Left kidney (tissue), 8 donors: ENCODE data around the gene PIAS3. TPM values are rescaled to one million over a fixed set of nuclear protein-coding genes. Genes with fewer than 3 reads are reported as not detected.

ENCODE experiments used
- DNase-seq: peaks from one replicate; pipeline ENCODE4 v3.0.0-alpha.2; 2013
- long read RNA-seq, 8 donors: transcript quantifications; one replicate each; lab custom pipeline, GENCODE V29; 2026
- polyA plus RNA-seq: library from polyadenylated mRNA; unstranded; fragments of 120-200 nt; gene quantifications from one replicate; pipeline ENCODE4 v1.2.1, GENCODE V29; 2013; ENCODE audit not compliant: insufficient read length

Gene PIAS3
- polyA plus RNA-seq: 58.4 TPM
- long read RNA-seq, donor 1, partial matches to known transcripts: 23 of 25 reads
- long read RNA-seq, donor 1, other reads (novel, unspliced or antisense): 0 of 25 reads
- long read RNA-seq, donor 2, partial matches to known transcripts: 23 of 33 reads
- long read RNA-seq, donor 2, other reads (novel, unspliced or antisense): 6 of 33 reads
- long read RNA-seq, donor 3, partial matches to known transcripts: 9 of 13 reads
- long read RNA-seq, donor 3, other reads (novel, unspliced or antisense): 0 of 13 reads
- long read RNA-seq, donor 4: 0 reads
- long read RNA-seq, donor 5, partial matches to known transcripts: 5 of 13 reads
- long read RNA-seq, donor 5, other reads (novel, unspliced or antisense): 6 of 13 reads
- long read RNA-seq, donor 6, partial matches to known transcripts: 9 of 15 reads
- long read RNA-seq, donor 6, other reads (novel, unspliced or antisense): 0 of 15 reads
- long read RNA-seq, donor 7, partial matches to known transcripts: 19 of 24 reads
- long read RNA-seq, donor 7, other reads (novel, unspliced or antisense): 0 of 24 reads
- long read RNA-seq, donor 8: 0 reads

DNA sequence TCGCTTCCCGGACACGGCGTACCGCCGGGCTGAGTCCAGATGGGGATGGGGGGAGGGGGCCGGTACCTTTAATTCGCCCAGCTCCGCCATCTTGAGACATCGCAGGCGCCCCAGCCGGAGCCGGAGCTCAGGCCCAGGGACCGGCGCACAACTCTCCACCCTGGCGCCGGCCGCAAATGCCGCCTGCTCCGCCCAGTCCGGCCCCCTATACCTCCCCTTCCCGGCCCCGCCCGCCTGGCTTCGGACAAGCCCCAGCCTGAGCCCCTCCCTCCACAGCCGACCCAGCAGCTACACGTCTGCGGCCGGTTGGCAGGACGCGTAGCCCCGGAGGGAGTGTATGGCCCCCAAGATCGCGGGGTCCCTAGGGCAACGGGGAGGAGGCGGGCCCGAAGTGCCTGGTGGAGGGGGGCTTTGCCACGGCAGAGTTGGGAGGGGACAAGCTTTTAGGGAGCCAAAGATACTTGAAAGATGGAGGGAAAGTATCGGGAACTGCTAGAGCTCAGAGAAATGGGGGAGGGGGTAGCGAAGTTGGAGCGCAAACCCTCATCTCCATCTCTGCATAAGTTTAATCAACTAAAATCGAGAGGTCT lies at the start of gene PIAS3:
PIAS3 (minus strand) TSS at position 181 of the 590 bp plus-strand sequence; CDS start at position 90, 91 bp downstream.
- DNase-seq: peak; percentile 94

DNA sequence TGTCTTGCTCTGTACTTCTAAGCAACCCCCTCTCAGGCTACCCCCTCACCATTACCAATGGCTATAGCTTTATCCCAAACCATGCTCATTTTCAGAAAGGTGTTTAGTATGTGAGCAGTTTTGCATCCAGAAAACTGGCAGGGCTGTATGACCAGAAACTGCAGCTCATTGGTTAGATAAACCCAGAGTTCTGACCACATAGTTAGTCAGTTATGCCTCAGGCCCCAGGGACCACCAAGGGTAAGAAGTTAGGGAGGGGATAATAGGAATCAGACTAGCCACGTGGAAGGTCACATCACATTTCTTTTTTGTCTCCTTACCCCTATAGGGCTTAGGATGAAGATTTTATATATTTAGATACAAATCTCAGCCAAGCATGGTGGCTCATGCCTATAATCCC lies 49.8 kb upstream of the PIAS3 start:
- no peak for DNase-seq

DNA sequence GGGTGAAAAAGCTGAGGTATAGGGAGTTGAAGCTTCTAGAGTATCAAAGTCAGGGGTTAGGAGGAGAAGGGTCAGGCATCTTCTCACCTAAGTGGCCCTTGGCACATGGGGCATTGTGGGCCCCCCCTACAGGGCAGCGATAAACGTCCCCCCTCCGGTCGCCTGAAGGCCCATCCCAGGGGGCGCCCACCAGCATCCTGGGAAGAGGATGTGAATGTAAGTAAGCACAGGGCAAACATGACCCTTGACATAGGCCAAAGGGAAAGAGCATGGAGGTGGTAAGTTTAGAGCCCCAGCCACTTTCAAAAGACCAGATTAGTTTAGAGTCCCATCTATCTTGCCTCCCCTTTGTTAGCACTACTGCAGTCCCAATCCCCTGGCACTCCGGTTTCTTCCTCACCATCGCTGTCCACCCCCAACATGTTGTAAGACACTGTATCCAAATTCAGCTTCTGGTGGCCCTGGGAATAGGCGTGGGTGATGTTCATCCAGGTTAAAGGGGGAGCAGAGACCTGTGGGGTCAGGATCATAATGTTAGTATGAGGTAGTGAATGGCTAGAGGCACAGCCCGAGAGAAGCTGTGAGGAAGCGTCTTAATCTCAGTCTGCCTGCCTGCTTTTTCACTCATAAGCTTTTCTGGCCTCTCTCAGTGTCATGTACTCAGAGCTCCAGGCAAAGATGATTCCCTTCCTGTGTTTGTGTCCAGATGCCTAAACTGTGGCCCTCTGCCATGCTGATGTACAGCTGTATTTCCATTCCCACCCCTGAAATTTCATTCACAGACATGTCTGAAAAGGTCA lies 48.3 kb upstream of the PIAS3 start:
- no peak for DNase-seq

DNA sequence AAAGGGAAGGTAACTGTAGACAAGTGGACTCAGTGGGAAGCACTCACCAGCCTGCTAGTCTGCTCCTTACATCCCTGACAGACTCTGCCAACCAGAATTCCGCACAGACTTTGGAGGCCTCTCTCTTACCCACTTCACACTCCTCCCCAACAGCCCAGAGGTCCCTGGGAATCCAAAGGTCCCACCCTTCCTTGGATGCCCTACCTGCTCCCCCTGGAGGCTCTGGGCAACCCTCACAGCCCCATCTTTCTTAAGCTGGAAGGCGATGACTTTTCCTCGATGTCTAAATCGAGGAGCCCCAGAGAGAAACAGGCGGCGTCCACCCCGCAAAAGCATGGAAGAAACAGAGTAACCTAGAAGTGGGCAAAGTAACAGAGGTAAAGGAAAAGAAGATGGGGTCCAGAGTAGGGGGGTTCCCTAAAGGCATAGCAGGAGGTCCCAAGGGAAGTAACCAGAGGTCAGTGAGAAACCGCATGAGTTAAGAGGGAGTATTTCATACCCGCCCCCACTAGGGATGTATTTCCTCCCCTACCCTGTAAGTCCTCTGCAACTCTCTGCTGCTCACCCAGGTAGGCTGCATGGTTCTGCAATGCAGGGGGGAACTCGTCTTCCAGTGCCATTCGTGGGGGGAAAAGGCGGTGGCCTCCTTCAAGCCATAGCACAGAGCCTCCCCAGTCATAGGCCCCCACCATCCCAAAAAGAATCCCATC lies 42.6 kb upstream of the PIAS3 start:
- no peak for DNase-seq

DNA sequence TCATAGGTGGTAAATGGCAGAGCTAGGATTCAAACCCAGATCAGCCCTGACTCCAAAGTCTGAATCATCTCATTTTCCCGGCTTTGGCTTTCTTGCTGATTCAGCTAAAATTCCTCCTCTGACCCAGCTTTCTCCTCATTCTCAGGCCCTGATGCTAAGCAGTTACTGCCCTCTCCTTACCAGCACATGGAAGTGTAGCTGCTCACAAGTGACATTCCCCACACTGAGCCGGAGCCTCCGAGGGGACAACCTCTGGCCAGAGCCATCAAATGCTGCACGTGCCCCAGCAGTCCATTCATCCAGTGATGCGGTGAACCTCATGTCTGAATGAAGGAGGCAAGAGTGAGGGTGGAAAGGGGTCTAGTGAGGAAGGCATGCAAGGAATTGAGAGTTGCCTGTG lies 39.9 kb upstream of the PIAS3 start:
- no peak for DNase-seq

DNA sequence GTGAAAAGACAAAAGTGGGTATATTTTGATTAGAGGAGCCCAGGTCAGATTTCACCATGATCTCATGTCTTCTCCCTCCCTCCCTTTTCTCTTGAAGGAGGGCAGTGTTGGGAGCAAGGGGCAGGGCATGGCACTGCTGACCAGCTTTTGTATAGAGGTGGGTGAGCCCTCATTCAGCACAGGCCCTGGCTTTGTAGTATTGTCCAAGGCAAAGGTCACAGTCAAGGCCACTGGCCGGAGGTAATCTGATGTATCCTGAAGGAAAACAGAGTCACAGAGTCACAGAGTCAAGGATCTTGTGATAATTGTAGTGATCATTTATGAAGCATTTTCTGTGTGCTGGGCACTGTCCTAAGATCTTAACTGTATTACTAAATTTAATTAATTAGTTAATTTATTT lies 39.1 kb upstream of the PIAS3 start:
- no peak for DNase-seq

DNA sequence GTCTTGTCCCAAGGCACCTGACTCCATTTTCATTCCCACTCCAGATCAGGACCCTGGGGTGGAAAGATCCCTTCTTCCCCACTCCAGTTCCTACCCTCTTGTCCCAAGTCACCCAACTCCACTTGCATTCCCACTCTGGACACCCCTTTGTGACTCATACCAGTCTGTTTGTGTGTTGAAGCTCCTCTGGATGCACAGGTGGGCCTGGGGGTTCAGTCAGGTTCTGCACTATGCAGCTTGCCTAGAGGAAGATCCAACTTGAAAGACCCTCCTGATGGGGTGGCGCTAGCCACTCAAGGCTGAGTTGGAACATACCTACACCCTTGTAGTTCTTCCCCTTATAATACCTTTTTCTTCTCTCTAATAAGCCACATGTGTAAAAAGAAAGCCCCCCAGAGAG lies 36.6 kb upstream of the PIAS3 start:
- DNase-seq: no peak

DNA sequence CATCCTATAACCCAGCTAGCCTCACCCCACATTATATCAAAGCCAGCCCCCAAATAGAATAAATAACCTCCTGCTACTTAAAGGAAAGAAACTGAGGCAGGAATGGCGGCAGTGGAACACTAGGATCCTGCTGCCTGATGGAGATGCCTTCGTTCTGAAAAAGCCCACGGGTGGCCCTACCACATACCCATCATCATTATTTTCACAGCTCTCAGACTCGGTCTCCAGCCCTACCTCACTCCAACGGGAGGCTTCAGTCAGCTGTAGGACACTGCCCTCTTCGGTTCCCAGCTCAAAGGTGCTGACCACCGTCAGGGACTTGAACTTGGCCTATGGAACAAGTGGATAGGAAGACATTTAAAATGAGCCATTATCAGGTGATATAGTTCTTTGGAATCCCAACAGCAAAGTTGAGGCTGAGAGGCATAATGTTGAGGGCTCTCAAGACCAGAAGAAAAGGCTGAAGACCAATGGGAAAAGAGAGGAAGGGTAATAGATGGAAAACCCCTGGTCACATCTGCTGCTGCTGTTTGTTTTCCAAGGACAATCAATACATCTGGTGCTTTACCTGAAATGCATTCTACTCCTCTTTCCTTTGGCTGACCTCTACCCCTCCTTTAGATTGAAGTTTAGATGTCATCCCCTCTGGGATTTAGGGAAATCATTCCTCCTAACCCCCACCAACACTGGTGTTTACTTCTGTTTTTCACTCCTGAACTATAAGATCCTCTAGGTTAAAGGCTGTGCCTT lies 34.6 kb upstream of the PIAS3 start:
- DNase-seq: no peak

DNA sequence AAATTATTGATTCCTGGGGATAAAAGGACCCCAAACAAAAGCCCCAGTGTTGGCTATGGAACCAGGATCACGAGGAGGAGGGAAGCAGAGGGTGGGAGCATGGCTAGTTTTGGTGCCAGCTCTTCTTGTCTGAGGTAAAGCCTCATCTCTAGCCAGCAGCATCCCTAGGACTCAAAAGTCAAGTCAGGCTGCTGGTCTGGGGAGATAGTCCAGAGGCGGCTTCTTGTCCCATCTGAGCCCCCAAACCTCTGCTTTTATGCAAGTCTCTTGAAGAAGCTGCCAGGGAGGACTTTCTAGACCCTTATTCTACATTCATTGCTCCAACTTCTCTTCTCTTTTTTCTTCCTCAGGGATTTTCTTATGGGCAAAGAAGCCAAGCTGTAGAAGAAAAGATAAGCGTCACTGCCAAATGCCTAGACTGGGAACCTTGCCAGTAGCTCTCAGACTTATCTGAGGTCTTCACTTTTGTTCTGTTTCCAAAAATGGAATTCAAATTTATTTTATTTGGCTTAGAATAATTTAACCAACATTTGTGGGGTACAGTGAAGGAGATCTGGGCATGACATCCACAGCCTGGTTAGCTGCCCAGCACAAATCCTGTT lies 33.7 kb upstream of the PIAS3 start:
- DNase-seq: no peak

DNA sequence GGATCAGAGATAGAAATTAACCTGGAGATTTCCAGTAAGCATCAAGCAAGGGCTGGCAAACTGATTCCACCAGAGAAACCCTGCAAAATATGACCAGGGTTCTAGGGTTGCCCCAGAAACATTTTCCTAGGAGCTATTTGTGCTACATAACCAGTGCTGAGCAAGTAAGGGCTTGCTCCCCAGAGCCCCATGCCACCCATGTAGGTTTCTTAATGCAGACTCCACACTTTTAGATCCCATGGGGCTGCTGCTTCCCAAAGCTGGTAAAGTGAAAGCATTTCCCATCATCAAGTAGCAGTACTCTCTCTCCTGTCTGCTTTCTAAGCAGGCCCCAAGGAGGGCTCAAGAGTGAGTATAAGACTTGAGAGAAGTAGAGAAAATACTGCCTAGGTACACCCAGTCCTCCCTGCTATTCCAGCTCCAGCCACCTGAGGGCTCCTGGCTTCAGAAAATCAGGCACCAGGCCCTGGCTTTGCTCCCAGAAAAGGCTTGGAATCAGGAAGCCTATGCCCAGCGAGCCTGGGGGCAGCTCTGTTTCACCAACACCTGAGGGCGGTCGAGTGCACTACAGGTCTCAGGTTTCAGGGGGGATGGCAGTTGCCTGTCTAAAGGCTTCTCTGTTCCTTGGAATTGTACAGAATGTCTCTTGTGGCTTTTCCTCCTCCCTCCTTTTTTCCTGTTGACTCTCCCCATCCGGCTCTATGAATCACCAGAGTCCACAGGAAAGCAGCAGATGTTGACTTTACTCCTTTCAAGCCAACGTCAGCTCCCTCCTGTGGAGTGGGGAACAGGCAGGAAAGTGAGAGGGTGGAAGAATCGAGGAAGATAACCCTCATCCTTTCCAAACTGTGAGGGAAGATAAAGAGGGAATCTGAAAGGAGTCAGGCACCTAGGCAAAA lies 33.0 kb upstream of the PIAS3 start:
- DNase-seq: peak; percentile 96

DNA sequence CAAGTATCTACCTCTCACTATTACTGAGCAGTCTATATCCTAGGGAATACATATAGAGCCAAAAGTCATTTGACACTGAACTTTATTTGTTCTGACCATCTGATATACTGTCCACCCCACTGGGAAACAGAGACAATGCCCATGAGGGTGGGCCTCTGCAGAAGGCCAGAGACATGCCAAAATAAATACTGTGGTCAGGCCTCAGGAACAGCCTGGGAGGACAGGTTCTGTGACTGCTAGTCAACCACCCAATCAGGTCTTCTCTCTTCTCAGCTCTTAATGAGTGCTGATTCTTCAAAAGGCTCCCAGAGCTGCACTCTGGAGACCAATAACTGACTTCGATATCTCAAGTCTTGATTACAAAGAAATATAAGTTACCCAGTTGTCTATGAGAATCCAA lies 32.3 kb upstream of the PIAS3 start:
- DNase-seq: no peak

DNA sequence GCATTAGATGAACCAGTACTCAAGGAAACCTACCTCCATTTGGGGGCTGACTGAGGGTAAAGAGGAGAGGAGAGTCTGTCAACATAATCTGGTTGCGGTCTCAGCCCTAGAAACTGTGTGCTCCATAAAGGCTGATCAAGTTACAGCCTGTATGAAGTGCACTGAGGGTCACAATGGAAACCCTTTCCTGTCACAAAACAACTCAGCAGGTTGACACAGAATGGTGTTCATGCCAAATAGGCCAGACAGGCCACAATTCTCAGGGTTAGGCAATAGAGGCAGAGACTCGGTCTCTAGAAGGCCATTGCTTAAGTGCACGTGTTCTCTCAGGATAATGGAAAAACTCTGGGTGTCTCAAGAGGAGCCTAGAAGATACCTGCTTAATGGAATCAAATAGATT lies 30.8 kb upstream of the PIAS3 start:
- DNase-seq: no peak

DNA sequence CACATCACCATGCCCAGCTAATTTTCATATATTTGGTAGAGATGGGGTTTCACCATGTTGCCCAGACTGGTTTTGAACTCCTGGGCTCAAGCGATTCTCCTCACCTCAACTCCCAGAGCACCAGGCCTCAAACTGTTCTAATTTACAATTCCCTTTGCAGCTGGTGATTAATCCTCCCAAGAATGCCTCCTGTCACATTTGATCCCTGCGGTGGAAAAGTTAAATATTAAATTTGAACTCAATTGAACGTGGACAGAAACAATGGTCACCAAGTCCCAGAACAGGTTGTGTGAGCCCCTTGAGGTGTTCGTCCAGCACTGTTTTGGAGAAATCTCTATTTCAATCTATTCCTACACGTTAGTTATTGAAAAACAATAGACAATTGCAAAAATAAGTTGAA lies 28.8 kb upstream of the PIAS3 start:
- DNase-seq: no peak

DNA sequence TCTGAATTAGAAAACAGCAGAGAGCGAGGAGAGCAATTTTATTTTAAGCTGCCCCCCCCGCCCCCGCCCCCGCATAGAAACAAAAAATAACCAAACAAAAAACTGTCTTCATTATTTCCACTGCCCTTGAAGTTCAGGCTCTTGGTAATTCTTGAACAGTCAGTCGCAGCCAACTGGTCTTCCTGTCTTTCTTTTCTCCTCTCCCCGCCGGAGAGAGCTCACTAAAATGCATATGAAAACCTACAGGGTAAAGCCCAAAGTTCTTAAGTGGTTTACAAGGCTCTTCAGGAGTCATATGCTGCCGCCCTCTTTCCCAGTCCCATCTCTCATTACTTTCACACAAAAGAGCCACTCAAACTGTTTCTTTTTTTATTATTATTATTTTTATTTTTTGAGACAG lies 27.9 kb upstream of the PIAS3 start:
- no peak for DNase-seq

DNA sequence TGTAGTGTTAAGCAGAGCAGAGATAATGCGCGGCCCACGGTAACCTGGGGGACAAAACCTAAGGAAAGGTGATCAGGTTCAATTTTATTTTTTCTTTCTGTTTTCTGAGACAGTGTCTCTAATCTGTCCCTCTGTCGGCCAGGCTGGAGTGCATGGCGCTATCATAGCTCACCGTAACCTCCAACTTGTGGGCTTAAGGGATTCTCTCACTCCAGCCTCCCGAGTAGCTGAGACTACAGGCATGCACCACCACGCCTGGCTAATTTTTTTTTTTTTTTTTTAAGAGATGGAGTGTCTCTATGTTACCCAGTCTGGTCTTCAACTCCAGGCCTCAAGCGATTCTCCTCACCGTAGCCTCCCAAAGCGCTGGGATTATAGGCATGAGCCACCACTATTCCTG lies 27.5 kb upstream of the PIAS3 start:
- no peak for DNase-seq

DNA sequence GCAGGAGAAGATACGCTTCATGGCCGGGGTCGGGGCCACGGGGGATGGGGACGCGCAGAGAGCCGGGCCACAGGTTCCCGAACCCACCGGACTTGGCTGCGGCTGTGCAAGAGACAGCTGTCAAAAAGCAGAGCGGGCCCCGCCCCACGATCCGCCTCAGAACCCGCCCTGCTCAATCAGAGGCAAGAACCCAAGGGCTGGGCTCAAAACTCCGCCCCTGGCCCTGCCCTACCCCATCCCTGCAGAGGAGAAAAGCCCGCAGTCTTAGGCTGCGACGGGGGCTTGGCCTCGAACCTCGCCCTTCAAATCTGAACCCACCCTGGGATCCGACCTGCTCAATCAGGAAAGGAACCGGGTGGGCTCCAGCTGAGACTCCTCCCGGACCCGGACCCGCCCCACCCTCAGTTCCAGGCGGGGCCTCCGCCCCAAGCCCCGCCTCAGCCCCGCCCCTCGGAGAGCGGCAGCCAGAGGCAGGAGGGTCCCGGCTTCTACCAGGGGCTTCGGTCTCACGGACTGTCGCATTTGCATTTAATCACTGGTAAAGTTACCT lies 26.9 kb upstream of the PIAS3 start, which contains the start of gene ANKRD35:
ANKRD35 (minus strand) TSS at position 129 of the 550 bp plus-strand sequence; CDS start at position 21, 108 bp downstream.
- peak; percentile 70 for DNase-seq

DNA sequence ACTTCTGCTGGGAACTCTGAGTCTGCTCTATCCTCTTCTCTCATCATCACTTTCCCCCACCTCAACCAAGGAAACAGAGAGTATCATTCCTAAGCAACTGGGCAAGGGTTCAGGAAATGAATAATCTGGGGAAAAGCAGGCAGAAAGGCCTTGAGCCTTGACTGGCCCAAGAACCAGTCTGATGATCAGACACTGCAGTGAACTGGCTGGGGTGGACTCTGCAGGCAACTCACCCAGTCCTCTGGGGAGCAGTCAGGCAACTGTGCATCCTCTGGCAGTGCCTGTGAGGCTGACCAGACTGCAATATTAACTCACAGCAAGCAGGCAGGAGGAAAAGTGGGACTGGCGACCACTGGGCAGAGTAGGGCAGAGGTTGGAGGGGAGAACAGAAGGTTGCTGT lies 25.8 kb upstream of the PIAS3 start:
- no peak for DNase-seq

DNA sequence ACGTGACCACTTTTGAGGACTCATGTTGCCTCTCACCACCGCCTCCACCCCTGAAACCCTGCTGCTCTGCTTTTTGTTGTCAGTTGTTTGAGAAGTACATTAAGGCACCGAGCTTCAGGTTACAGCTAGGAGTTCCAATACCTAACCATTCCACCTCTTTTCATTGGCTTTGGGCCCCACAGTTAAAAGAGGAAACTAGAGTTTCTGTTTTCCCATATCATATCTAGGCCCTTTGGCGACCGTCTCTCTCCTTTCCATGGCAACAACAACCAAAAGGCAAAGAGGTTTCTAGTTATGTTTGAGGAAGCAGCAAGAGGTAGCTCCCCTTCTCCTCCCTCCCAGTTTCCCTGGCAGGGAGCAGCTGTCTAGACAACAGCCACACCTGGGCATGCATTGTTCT lies 20.9 kb upstream of the PIAS3 start:
- no peak for DNase-seq

DNA sequence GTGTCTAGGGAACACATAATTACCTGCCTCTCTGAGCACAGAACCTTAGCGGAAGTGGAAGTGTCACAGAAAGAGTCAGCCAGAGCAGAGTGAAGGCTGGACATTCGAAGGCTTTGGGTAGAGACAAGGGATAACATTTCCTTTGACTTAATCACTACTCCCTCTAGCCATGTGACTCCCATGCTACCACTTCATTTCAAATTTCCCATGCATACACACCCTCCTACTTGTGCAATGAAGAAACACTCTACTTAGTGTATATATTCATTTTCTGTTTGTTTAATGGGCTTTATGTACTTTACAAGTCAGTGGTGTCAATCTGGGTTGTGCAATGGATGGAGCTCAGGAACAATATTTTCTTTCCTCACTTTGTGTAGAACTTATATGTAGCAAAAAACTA lies 19.8 kb upstream of the PIAS3 start:
- DNase-seq: no peak
